T follicular helper cell (primary cell): ENCODE results near the gene ZBED2.
"Not testable (repeated sequence)": the region's sequence is repeated elsewhere in the genome, so short reads cannot be mapped to it uniquely, and the experiment has no call there.

ENCODE experiments used
- DNase-seq: peaks from one replicate; pipeline ENCODE4 v3.0.0-alpha.2; 2020; ENCODE audit warnings: low read depth

The ZBED2 gene

GRCh38 chr3:111571907-111572460, 23.2 kb downstream of the ZBED2 start:
- DNase-seq, result no peak

GRCh38 chr3:111571282-111571681, 23.9 kb downstream of the ZBED2 start:
- DNase-seq, result no peak

- DNase-seq, result no peak
These were observed 24.6 kb downstream of the ZBED2 start for GRCh38 chr3:111570404-111571030.

GRCh38 chr3:111568911-111569310, 26.2 kb downstream of the ZBED2 start:
- no peak for DNase-seq

- no peak for DNase-seq
These were observed 26.8 kb downstream of the ZBED2 start for GRCh38 chr3:111568355-111568754.

GRCh38 chr3:111566844-111567243, 28.3 kb downstream of the ZBED2 start:
- DNase-seq, result no peak

GRCh38 chr3:111561902-111562301, 33.2 kb downstream of the ZBED2 start:
- DNase-seq, result not testable (repeated sequence)

- DNase-seq, result no peak
These were observed 46.4 kb downstream of the ZBED2 start for GRCh38 chr3:111548756-111549155.

GRCh38 chr3:111548092-111548491, 47.1 kb downstream of the ZBED2 start:
- DNase-seq, result no peak

GRCh38 chr3:111547631-111548030, 47.5 kb downstream of the ZBED2 start:
- DNase-seq, result peak; percentile 48

- DNase-seq, result no peak
These were observed 49.8 kb downstream of the ZBED2 start for GRCh38 chr3:111545349-111545748.
